HepG2 (cell line): ENCODE data around the gene PPM1G. TPM values are rescaled to one million over a fixed set of nuclear protein-coding genes. Genes with fewer than 3 reads are reported as not detected.

Source experiments
- ATAC-seq: fragments of 200-7000 bp; cut with Tn5 transposase; 3 replicates; pipeline ENCODE4 v1.9.1; 2020; ENCODE audit warnings: mild to moderate bottlenecking, moderate library complexity
- BruUV-seq: library from RNA; stranded (reverse); fragments of 400-500 nt; replicated peaks from 2 replicates; lab custom pipeline; 2021; lab: Mats Ljungman, UMichigan
- CTCF ChIA-PET: fragments of 300-600 bp; formaldehyde crosslinking; extraction: SDS; loops from one replicate; lab custom pipeline; 2021; ENCODE audit warnings: low total read pairs, inconsistent platforms, low intra/inter-chr PET ratio; lab: Yijun Ruan, JAX
- POLR2A ChIA-PET: fragments of 350-600 bp; sonication (Branson Sonifier 250); formaldehyde crosslinking; loops from one replicate; lab custom pipeline; 2020; ENCODE audit warnings: antibody characterized with exemption, inconsistent platforms; lab: Yijun Ruan, JAX
- DNase-seq: peaks from one replicate; pipeline ENCODE4 v3.0.0-alpha.2; 2015; ENCODE audit warnings: low spot score
- FAIRE-seq: peaks from 3 replicates; lab custom pipeline; 2011; peaks lifted over from hg19 to GRCh38; lab: Jason Lieb, UNC
- H2AFZ ChIP-seq: one replicate; pipeline ENCODE4 v1.6.1; 2011; ENCODE audit warnings: low read length, inconsistent platforms
- H3K27ac ChIP-seq: fragments of 300-600 bp; 3 replicates; pipeline ENCODE4 v1.8.0; 2011; ENCODE audit warnings: mixed run types, mild to moderate bottlenecking, mixed read lengths, low read length, inconsistent platforms; ENCODE audit not compliant: insufficient read depth; ENCODE audit errors: extremely low read length
- H3K27me3 ChIP-seq, 2 experiments: fragments of 200-600 bp in 1 of 2; 2 replicates in 1 of 2; 3 replicates in 1 of 2; pipeline versions ENCODE4 v1.6.0 to v1.8.0; 2011; ENCODE audit warnings: low read length in 2 of 2, mild to moderate bottlenecking in 2 of 2, moderate library complexity in 2 of 2, inconsistent platforms in 1 of 2; ENCODE audit not compliant: insufficient read depth in 2 of 2, control insufficient read depth in 1 of 2
- H3K36me3 ChIP-seq, 2 experiments: fragments of 200-600 bp in 1 of 2; replicated peaks in 1 of 2; 2 replicates in 1 of 2; 3 replicates in 1 of 2; pipeline versions ENCODE4 v1.5.1 to v1.8.0; 2011; ENCODE audit warnings: low read length in 2 of 2, inconsistent platforms in 1 of 2; ENCODE audit not compliant: insufficient read depth in 2 of 2, control insufficient read depth in 1 of 2
- H3K4me1 ChIP-seq: 2 replicates; pipeline ENCODE4 v1.5.1; 2012; ENCODE audit warnings: low read length, inconsistent platforms; ENCODE audit not compliant: insufficient read depth
- H3K4me2 ChIP-seq: 2 replicates; pipeline ENCODE4 v1.6.0; 2011; ENCODE audit warnings: low read depth, low read length, inconsistent platforms
- H3K4me3 ChIP-seq, 3 experiments: fragments of 200-600 bp in 1 of 3; sonication (generic), shearing (Covaris generic) in 1 of 3; replicated peaks in 1 of 3; 2 replicates each; pipeline ENCODE4 v1.5.1; 2011 to 2016; ENCODE audit warnings: low read length in 3 of 3, inconsistent platforms in 2 of 3, low read depth in 2 of 3, mild to moderate bottlenecking in 2 of 3, control low read depth in 1 of 3, mixed read lengths in 1 of 3; ENCODE audit not compliant: insufficient read depth in 1 of 3
- H3K79me2 ChIP-seq: one replicate; pipeline ENCODE4 v1.6.1; 2011; ENCODE audit warnings: low read length, inconsistent platforms; ENCODE audit not compliant: insufficient read depth
- H3K9ac ChIP-seq: 2 replicates; pipeline ENCODE4 v1.6.0; 2011; ENCODE audit warnings: mild to moderate bottlenecking, low read depth, low read length, inconsistent platforms; ENCODE audit not compliant: insufficient read depth
- H3K9me3 ChIP-seq: 2 replicates; pipeline ENCODE4 v1.5.1; 2012; ENCODE audit warnings: mild to moderate bottlenecking, low read length
- H4K20me1 ChIP-seq: 2 replicates; pipeline ENCODE4 v1.6.0; 2011; ENCODE audit warnings: inconsistent platforms, mild to moderate bottlenecking, low read length, moderate library complexity; ENCODE audit not compliant: insufficient read depth
- ARID2 ChIP-seq: sonication (generic); formaldehyde crosslinking; IDR thresholded peaks from 2 replicates; pipeline ENCODE4 v1.8.1; 2022; ENCODE audit warnings: mild to moderate bottlenecking, missing genetic modification reagents, borderline replicate concordance
- ELF3 ChIP-seq: IDR thresholded peaks from 2 replicates; pipeline ENCODE4 v1.6.1; 2016; ENCODE audit warnings: missing genetic modification reagents, missing compliant biosample characterization
- GPN1 ChIP-seq: sonication (generic); formaldehyde crosslinking; IDR thresholded peaks from 2 replicates; pipeline ENCODE4 v1.5.1; 2020; ENCODE audit warnings: missing genetic modification reagents, borderline replicate concordance
- MXD4 ChIP-seq: IDR thresholded peaks from 2 replicates; pipeline ENCODE4 v1.6.1; 2016; ENCODE audit warnings: mild to moderate bottlenecking, missing biosample characterization, missing genetic modification reagents
- NONO ChIP-seq, 2 experiments: fragments of 450-650 bp in 1 of 2; sonication (generic) in 1 of 2; formaldehyde crosslinking in 1 of 2; IDR thresholded peaks in 1 of 2; conservative IDR thresholded peaks in 1 of 2; 2 replicates each; pipeline versions ENCODE4 v1.6.1 to v1.8.0; 2017 to 2022; ENCODE audit warnings: mild to moderate bottlenecking in 1 of 2, missing genetic modification reagents in 1 of 2, moderate library complexity in 1 of 2
- PAF1 ChIP-seq: IDR thresholded peaks from 2 replicates; pipeline ENCODE4 v1.6.1; 2016; ENCODE audit warnings: missing genetic modification reagents, missing compliant biosample characterization
- TCF12 ChIP-seq, 2 experiments: fragments of 450-650 bp in 1 of 2; sonication (generic) in 1 of 2; formaldehyde crosslinking in 1 of 2; IDR thresholded peaks; 2 replicates each; pipeline versions ENCODE4 v1.6.1 to v1.8.0; 2017 to 2022; ENCODE audit warnings: antibody characterized with exemption in 1 of 2, mild to moderate bottlenecking in 1 of 2, missing genetic modification reagents in 1 of 2, moderate library complexity in 1 of 2
- TEAD3 ChIP-seq: optimal IDR thresholded peaks from 2 replicates; pipeline ENCODE3; 2016; ENCODE audit warnings: borderline replicate concordance
- ZBTB1 ChIP-seq: sonication (generic); formaldehyde crosslinking; IDR thresholded peaks from 2 replicates; pipeline ENCODE4 v1.4.0; 2020; ENCODE audit warnings: missing genetic modification reagents, borderline replicate concordance
- ZEB1 ChIP-seq: IDR thresholded peaks from 2 replicates; pipeline ENCODE4 v1.6.1; 2012; ENCODE audit warnings: mild to moderate bottlenecking, low read depth, inconsistent platforms; ENCODE audit not compliant: insufficient replicate concordance
- ZNF841 ChIP-seq: sonication (generic); formaldehyde crosslinking; IDR thresholded peaks from 2 replicates; pipeline ENCODE4 v1.8.1; 2023; ENCODE audit warnings: missing genetic modification reagents, borderline replicate concordance
- ZSCAN21 ChIP-seq: sonication (generic); formaldehyde crosslinking; IDR thresholded peaks from 2 replicates; pipeline ENCODE4 v1.8.0; 2022; ENCODE audit warnings: mild to moderate bottlenecking, missing genetic modification reagents, moderate library complexity, borderline replicate concordance
- WGBS: methylation state at CpG from one replicate; pipeline ENCODE4 v1.1.6; 2017; ENCODE audit warnings: low lambda C conversion rate; 5-methylcytosine and 5-hydroxymethylcytosine counted together
- in situ Hi-C: cut with HindIII; loops from 2 replicates; pipeline ENCODE4 v1.10.0; 2017; ENCODE audit warnings: low pct_unique_long_range_greater_than_20kb; ENCODE audit not compliant: extremely low pct_ligation_motif_present
- intact Hi-C: fragments of 100-400 bp; cut with micrococcal nuclease; formaldehyde crosslinking; loops from one replicate; pipeline ENCODE4 v1.10.0; 2022; ENCODE audit not compliant: unreplicated experiment
- polyA plus RNA-seq, 8 experiments: library from polyadenylated mRNA; depleted of rRNA in 3 of 8; stranded (reverse) in 7 of 8; unstranded in 1 of 8; fragments of >200 nt; fragmentation: Illumina TruSeq in 4 of 8; extraction: Trizol in 4 of 8; gene quantifications; 2 replicates each; pipeline versions ENCODE4 v1.2.1 to v1.2.3, GENCODE V29; 2011 to 2016; ENCODE audit warnings: low read depth in 4 of 8, missing spikeins in 1 of 8, mixed read lengths in 1 of 8; ENCODE audit not compliant: insufficient read depth in 1 of 8
- total RNA-seq, 5 experiments: library from RNA; depleted of rRNA; stranded (reverse); fragments of >200 nt; fragmentation: Illumina TruSeq; extraction: Trizol; gene quantifications; 2 replicates each; pipeline ENCODE4 v1.2.3, GENCODE V29; 2016; ENCODE audit warnings: low read depth in 1 of 5
- TF ChIP-seq, protein P1 (sequence below): IDR thresholded peaks from 2 replicates; pipeline ENCODE4 v1.6.1; 2016; ENCODE audit warnings: low read depth, missing genetic modification reagents, missing compliant biosample characterization

PPM1G gene
- total and polyA plus RNA-seq, 2 of the 13 experiments (the other 11 are each of a cell fraction or from before 2014, with no cell fraction given) = 58.2 to 213 TPM

DNA sequence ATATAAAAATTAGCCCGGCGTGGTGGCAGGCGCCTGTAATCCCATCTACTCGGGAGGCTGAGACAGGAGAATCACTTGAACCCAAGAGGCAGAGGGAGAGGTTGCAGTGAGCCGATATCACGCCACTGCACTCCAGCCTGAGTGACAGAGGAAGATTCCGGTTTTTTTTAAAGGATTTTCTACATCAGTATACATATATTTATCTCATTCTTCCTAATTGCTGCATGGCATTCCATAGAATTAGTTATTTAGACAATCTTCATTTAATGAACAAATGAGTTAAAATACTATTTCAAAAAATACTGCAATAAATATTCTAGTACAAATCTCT lies 54.8 kb downstream of the PPM1G start:
- Histone ChIP-seq H3K4me1 (peaks cover 56% of the 10 kb centered on the region), H2AFZ (no peak overlapping the region), H3K4me3 (peak overlapping the region in 2 of 3 experiments; percentile 75 to 91; a peak in 3 of 6 replicates), H3K9me3 (no peaks in the 10 kb centered on the region), H3K27me3 (no peaks in the 10 kb centered on the region; a peak in 1 of 5 replicates), H3K36me3 (peaks cover 1 to 5% of the 10 kb centered on the region in 2 experiments; a peak in 2 of 5 replicates), H3K27ac (peak overlapping the region; percentile 96), H3K9ac (peak overlapping the region; percentile 99), H4K20me1 (no peaks in the 10 kb centered on the region), H3K4me2 (peak overlapping the region; percentile 90), H3K79me2 (peaks cover 84% of the 10 kb centered on the region)
- CTCF ChIA-PET = no interaction called here
- intact Hi-C loops = no loop called here
- in situ Hi-C loops = no loop called here
- no peak for DNase-seq
- 79% methylated on average over 7 of the region's 7 CpGs for WGBS
- no peak for ATAC-seq
- BruUV-seq = no TSS peak
- FAIRE-seq = no peak
- POLR2A ChIA-PET = interaction anchor here (0.8 to 4.1 kb wide), 12 partner anchors 9 to 228 kb away, joined by 3 to 73 read pairs (median 11); partner anchors contain the start of genes ATRAID, EIF2B4, FNDC4 and MPV17
- TF ChIP-seq ZEB1 = no peak
- no peak for TF ChIP-seq TCF12 (IDR thresholded peaks at IDR 0.05)
- no peak for TF ChIP-seq TCF12 (CRISPR knock-in tag; IDR thresholded peaks at IDR 0.05)
- TF ChIP-seq NONO (IDR thresholded peaks at IDR 0.05) = no peak
- no peak for TF ChIP-seq NONO (CRISPR knock-in tag; conservative IDR thresholded peaks at IDR 0.05)
- 0 out of 2 replicates have a peak, but pooled peaks have one; percentile 10 for TF ChIP-seq ZSCAN21
- no peak for TF ChIP-seq ZBTB1 (CRISPR knock-in tag)
- TF ChIP-seq ELF3 (CRISPR knock-in tag) = no peak
- no peak for TF ChIP-seq ZNF841 (CRISPR knock-in tag)
- TF ChIP-seq TEAD3 (CRISPR knock-in tag) = no peak
- TF ChIP-seq GPN1 (CRISPR knock-in tag) = no peak
- TF ChIP-seq ARID2 (CRISPR knock-in tag) = peak; percentile 62; the same call in 1 of the 2 replicates
- no peak for TF ChIP-seq PAF1 (CRISPR knock-in tag)
- TF ChIP-seq MXD4 (CRISPR knock-in tag) = peak; percentile 4; the same call in 1 of the 2 replicates
- TF ChIP-seq, protein P1, sequence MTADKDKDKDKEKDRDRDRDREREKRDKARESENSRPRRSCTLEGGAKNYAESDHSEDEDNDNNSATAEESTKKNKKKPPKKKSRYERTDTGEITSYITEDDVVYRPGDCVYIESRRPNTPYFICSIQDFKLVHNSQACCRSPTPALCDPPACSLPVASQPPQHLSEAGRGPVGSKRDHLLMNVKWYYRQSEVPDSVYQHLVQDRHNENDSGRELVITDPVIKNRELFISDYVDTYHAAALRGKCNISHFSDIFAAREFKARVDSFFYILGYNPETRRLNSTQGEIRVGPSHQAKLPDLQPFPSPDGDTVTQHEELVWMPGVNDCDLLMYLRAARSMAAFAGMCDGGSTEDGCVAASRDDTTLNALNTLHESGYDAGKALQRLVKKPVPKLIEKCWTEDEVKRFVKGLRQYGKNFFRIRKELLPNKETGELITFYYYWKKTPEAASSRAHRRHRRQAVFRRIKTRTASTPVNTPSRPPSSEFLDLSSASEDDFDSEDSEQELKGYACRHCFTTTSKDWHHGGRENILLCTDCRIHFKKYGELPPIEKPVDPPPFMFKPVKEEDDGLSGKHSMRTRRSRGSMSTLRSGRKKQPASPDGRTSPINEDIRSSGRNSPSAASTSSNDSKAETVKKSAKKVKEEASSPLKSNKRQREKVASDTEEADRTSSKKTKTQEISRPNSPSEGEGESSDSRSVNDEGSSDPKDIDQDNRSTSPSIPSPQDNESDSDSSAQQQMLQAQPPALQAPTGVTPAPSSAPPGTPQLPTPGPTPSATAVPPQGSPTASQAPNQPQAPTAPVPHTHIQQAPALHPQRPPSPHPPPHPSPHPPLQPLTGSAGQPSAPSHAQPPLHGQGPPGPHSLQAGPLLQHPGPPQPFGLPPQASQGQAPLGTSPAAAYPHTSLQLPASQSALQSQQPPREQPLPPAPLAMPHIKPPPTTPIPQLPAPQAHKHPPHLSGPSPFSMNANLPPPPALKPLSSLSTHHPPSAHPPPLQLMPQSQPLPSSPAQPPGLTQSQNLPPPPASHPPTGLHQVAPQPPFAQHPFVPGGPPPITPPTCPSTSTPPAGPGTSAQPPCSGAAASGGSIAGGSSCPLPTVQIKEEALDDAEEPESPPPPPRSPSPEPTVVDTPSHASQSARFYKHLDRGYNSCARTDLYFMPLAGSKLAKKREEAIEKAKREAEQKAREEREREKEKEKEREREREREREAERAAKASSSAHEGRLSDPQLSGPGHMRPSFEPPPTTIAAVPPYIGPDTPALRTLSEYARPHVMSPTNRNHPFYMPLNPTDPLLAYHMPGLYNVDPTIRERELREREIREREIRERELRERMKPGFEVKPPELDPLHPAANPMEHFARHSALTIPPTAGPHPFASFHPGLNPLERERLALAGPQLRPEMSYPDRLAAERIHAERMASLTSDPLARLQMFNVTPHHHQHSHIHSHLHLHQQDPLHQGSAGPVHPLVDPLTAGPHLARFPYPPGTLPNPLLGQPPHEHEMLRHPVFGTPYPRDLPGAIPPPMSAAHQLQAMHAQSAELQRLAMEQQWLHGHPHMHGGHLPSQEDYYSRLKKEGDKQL (CRISPR knock-in tag) = no peak
